NCI-H187 treated with DMSO at 0.1 percent for 48 hours (cell line): Measurements from ENCODE around the gene ENO4.
A peak's percentile ranks its signal among the peaks of the same experiment; 100 is the strongest.

Experiments used
- DNase-seq: peaks from one replicate; lab custom pipeline; 2025; lab: John Stamatoyannopoulos, UW

ENO4 gene

GRCh38 chr10:116831790-116832189 lies 17.5 kb upstream of the ENO4 start:
- DNase-seq, result no peak

DNA sequence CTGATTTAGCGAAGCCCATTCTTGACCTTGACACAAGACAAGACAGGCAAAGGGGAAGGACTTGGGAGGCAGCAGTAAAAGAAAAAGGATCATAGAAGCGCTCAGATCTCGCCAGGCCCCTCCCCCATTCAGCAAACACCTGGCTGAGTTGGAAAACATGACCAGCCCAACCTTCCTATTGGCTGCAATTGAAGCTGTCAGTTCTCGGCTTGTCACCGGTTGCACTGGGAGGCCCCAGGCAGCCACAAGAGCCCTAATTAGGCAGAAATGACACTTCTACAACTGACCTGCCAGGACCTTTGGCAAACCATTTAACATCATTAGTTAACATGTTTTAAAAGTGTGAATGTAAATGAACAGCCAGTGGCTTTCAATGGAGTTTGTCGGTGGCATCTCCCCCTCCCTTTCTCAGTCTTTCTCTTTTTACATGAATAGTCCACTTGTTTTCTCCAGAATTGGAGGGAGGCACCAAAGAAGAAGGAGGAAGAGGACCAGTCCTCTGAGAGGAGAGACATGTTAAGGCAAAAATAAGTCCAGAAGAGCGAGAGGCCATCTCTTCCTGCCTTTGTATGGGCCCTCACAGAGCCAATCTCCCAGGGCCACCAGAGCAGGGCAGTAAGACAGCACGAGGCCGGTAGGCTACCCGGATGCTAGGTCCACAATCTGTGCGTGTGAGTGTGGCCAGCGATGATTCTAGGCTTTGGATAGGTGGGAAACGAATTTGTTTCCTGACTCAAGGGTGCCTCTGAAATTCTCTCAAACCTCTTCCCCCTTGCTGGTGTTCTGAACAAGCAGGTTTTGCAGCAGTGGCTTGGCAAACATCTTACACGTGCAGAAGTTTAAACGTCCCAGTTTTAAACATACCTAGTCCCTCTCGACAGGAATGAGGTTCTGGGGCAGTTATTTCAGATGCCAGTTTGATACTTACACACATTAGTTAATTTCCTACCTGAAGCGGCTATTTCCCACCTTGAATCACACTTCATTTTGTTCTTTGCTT lies 15.0 kb upstream of the ENO4 start:
- DNase-seq, result peak; percentile 23

GRCh38 chr10:116835658-116836057 lies 13.6 kb upstream of the ENO4 start:
- DNase-seq, result no peak

DNA sequence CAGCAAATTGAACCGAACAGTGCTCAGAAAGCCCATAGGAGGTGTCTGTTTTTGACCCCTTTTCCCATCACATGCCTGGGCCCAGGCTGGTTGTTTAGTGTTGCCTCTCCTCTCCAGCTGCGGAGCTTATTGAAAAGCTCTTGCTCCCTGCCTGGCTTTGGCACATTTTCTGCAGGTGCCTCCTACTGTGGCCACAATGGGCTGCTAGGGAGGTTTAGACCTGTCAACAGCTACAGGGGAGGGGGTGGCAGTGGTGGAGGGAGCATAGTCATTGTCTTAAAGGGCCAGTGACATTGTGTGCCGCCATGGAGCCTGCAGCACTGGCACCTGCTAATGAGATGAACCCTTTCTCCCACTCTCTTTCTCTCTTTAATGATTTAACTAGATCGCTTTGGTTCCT lies 13.2 kb upstream of the ENO4 start:
- peak; percentile 54 for DNase-seq

- peak; percentile 26 for DNase-seq
Observed at GRCh38 chr10:116836902-116837523, 12.3 kb upstream of the ENO4 start.

DNA sequence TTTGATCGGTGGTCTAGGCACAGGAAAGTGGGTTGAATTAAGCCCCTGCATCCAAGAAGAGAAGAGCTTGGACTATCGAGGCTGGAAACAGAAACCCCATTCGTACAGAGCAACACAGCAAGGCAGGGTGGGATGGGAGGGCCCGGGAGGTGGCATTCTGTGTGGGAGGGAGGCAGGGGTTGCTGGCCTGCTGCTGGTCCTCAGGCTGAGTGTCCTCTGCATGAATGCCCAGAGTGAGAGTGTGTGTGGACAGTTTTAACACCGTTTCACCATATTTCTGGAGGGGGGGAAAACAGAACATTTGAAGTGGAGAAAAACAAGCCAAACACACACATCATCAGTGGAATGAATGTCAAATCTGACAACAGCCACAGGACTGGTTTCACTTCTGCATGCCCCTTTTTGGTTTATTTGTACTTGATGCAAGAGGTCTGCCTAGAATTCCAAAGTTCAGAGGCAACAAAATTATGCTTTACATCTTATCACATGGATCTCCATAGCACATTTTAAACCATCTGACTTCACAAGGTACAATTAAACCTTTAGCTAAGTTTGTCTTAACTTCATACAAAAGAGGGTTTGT lies 11.1 kb upstream of the ENO4 start:
- DNase-seq, result no peak

DNA sequence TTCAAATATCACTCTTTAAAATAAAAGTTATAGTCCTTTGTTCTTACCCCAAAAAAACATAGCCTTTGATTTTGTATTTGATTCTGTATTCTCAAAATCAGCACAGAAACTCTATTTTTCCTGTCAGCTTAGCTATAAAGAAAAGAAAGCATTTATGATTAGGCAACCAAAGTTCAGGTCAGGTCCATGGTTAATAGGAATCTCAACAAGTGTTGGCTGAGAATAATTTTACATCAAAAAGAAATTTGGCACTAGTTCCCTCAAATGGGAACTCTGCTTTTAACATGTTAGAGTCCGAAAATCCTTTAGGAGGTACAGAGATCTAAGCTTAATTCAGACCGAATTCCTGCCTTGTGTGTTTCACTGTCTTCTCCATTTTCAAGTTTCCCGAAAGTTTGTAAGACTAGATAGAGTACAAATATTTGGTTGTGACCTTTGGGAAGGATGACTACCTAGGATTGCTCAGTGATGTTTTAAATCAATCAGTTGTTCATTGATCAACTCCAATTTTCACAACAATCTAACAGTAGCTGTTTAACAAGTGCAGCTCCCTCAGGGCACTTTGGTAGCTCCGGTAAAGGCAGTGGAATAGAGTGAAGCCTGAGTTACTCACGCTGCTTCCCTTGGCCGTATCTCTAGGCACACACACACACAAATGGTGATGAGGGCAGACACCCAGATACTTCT lies 8.8 kb upstream of the ENO4 start:
- DNase-seq, result no peak

DNA sequence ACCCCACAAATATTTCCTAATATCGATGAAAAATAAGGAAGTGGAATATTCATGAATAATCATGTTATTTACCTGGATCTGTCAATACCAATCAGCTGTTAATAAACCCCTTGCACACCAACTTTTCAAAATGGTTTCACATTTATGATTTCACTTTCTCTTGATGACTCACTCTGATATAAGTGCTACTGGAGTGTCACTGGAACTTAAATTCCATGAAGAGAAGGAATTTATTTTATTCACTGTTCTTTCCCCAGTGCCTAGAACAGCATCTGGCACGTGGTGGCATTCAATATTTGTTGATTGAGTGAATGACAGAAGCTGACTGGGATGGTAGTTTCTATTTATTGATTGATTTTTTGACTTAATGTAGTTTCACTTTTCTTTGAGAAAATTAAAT lies 3.5 kb upstream of the ENO4 start:
- no peak for DNase-seq

DNA sequence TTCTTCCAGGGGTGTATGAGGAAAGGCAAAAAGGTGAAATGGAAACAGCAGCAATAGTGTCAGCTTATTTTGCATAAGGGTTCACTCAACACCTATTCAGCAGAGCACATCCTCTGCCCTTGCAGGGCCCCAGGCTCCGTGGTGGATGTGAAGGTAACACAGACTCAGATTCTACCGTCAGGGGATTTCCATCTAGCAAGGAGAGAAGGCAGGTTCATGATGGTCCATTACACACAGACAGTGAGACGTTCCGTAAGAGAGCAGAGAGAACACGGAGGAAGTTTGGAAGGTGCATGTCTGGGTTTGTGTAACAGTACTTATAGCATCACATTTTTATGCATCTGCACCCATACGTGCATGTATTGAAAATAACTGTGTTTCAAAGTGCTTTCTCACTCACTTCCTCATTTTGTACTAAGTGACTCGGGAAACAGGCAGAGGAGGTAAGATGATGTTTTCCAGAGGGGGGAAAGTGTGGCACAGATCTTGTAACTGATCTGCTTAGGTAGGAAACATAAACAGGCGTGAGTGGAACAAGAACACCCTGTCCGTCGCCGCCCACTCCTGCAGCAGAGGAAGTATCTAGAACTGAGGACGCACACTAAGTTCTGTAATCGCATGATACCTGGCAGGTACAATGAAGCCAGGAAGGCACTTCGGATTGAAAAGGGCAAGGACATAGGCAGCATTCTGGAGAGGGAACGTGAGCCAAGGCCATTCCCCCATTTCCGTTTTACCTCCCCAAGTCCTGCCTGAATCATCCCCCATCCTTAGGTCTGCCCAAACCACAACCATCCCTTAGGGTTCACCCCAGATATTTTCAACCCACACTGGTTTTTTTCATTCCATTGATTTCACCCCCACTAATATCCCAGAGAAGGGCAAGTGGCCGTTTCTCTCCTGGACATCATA lies 1.0 kb upstream of the ENO4 start:
- no peak for DNase-seq

DNA sequence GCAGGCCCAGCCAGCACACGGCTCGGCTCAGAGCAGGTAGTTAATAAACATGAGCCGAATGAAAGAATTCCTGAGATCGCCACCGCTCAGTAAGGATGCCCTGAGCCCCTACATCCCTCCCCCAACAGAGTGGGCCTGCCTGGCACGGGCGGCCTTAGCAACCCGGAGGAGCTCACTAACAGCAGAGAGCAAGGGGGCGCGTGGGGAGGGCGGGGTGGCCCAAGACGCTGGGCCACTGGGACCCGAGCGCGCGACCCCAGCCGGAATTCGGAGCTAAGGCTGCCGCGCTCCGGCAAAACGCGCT lies 403 bp upstream of the ENO4 start:
- DNase-seq, result no peak

- no peak for DNase-seq
Observed at GRCh38 chr10:116850058-116850611, 836 bp downstream of the ENO4 start.

DNA sequence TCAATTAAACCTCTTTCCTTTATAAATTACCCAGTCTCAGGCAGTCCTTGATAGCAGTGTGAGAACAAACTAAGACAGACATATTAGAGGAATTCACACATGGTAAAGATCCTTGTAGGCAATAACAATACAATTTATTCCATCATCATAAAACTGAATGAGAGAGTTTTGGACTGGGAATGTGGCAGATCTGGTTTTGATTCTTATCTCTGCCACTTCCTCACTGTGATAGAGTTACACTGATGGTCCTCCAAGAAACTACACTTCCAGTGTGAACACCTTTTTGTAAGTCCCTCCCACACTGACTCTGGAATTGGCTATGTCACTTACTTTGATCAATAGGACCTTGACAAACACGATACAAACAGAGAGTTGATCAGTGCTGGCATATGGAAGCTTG lies 2.9 kb downstream of the ENO4 start:
- no peak for DNase-seq

DNA sequence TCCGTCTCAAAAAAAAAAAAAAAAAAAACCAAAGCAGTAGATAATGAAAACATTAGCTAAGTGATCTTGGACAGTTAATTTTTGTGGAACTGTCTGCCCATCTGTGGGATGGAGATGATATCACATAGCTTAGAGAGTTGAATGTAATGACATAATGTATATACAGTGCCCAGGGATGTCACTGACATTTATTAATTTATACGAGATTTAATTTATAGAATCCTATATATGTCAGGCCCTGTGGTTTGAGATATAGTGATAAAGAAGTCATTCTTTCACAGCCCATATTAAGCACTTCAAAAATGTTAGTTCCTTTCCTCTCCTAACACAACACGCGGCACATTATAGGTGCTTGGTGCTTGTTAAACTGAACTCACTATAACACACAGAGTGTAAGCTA lies 4.0 kb downstream of the ENO4 start:
- no peak for DNase-seq

DNA sequence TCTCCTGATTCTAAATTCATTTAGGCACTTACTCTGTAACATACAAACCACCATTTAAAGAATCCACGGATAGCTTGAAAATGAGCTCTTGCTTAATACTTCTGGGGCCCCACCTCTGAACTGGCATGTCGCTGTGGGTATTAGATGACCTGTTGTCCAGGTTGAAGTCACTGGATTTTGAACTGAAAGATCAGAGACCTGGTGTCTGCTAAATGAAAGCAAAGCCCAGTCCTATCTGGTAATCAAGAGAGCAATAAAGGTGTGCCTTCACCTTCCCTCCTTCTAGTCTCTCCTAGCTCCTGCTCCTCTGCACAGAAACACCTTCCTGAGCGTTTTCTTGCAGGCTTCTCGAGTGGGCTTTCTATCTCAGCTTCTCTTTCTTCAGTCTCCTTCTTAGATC lies 4.4 kb downstream of the ENO4 start:
- DNase-seq, result no peak

DNA sequence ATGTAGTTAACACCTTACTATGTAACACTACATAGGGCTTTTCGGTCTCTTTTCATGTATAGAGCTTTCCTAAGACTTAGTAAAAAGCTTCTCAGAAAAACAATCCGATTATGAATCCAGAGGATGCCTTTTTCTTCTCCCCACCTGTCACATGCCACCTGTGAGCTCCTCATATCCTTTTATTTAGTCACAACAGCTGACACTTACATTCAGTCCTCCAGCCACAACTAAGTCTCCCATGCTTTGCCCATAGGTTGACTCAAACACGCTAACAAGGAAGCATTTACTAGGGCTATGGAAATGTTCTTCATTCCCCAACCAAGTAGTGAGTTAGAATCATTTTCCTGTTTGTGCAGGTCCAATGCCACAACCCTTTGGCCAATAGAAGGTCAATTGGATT lies 7.9 kb downstream of the ENO4 start:
- no peak for DNase-seq

- no peak for DNase-seq
Observed at GRCh38 chr10:116861796-116862195, 12.5 kb downstream of the ENO4 start.

GRCh38 chr10:116864436-116864835 lies 15.1 kb downstream of the ENO4 start:
- DNase-seq, result no peak

- no peak for DNase-seq
Observed at GRCh38 chr10:116866066-116866465, 16.8 kb downstream of the ENO4 start.

DNA sequence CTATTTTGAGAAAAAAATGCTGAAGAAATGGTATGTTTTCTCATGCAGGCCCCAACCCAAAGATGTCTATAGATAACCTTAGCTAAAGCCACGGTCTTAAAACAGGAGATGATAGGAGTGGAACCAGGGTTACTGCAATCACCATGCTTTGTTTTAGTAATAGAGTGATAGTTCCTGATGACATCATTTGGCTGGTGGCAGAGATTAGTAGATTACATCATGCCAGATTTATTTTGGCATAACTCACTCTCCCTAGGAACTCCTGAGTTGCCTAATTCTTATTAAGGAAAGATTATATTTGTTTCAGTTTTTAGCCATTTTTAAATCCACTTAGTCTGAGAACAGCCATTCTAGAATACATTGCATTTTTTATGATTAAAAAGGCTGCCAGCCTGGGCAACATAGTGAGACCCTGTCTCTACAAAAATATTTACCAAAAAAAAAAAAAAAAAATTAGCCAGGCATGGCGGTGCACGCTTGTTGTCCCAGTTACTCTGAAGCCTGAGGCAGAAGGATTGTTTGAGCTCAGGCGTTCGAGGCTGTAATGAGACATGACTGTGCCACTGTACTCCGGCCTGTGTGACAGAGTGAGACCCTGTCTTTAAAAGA lies 17.8 kb downstream of the ENO4 start:
- no peak for DNase-seq

- DNase-seq, result no peak
Observed at GRCh38 chr10:116868198-116868676, 18.9 kb downstream of the ENO4 start.

- DNase-seq, result no peak
Observed at GRCh38 chr10:116868722-116869121, 19.4 kb downstream of the ENO4 start.
